GM12864 (cell line): ENCODE data around the gene HSCB.
"Not testable (repeated sequence)": the region's sequence is repeated elsewhere in the genome, so short reads cannot be mapped to it uniquely, and the experiment has no call there.

ENCODE experiments used
- DNase-seq: peaks from one replicate; pipeline ENCODE4 v3.0.0-alpha.2; 2011; ENCODE audit warnings: low read depth
- H3K4me3 ChIP-seq: 2 replicates; pipeline ENCODE4 v1.5.1; 2011; ENCODE audit warnings: mild to moderate bottlenecking, low read depth, low read length, control low read depth
- TF ChIP-seq, protein P1 (sequence below): IDR thresholded peaks from 2 replicates; pipeline ENCODE4 v1.5.1; 2011; ENCODE audit warnings: low read depth, mild to moderate bottlenecking, moderate library complexity, low read length, control low read depth, inconsistent platforms; ENCODE audit errors: missing control alignments

HSCB gene

DNA sequence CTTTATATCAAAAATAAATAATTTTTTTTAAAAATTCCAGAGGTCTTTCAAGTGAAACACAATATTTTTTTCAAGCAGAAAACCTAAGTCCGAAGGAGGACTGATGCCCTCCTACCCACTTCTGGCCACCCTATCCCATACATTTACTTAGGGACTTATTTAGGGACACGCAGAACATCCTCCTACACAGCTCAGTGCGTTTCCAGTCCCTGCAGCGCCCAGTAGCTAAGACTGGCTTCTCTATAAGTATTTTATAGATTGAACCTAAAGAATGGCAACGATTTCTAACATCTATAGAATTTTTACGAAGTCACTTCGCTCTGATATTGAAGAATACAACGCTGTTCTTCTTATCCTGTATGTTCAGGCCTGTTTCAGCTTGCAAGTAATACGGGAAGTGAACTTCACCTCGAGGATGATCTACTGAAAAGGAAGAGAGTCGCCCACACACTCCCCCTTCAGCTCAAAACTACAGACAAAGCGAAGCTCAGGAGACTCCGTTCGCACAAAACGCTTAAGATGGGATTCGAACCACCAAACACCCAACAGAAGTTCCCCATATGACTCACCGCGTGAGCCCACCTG is 547 bp upstream of the HSCB start:
- no peak for DNase-seq
- peak overlapping the region; percentile 94 for H3K4me3 ChIP-seq
- TF ChIP-seq, protein P1, sequence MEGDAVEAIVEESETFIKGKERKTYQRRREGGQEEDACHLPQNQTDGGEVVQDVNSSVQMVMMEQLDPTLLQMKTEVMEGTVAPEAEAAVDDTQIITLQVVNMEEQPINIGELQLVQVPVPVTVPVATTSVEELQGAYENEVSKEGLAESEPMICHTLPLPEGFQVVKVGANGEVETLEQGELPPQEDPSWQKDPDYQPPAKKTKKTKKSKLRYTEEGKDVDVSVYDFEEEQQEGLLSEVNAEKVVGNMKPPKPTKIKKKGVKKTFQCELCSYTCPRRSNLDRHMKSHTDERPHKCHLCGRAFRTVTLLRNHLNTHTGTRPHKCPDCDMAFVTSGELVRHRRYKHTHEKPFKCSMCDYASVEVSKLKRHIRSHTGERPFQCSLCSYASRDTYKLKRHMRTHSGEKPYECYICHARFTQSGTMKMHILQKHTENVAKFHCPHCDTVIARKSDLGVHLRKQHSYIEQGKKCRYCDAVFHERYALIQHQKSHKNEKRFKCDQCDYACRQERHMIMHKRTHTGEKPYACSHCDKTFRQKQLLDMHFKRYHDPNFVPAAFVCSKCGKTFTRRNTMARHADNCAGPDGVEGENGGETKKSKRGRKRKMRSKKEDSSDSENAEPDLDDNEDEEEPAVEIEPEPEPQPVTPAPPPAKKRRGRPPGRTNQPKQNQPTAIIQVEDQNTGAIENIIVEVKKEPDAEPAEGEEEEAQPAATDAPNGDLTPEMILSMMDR = no peak

- TF ChIP-seq, protein P1 = no peak
- peak overlapping the region; percentile 94 for H3K4me3 ChIP-seq
- DNase-seq = no peak
These were observed 723 bp downstream of the HSCB start for GRCh38 chr22:28742562-28742962.

DNA sequence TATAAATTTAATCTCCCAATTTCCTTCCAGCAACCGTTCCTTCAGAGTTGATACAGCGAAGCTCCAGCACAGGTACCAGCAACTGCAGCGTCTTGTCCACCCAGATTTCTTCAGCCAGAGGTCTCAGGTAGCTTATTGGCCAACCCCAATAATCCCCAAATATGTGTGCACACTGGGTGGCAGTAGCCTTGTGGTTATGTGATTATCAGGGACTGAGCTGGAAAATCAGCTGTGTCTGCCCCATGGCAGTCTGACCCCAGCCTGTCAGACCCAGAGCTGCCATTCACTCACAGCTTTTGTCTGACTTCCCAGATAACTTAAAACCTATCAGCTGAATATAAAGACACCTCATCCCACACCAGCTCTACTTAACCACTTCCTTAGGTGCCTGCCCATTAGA is 2.0 kb downstream of the HSCB start:
- no peak for DNase-seq
- TF ChIP-seq, protein P1 = no peak
- no peak overlapping the region for H3K4me3 ChIP-seq

GRCh38 chr22:28750471-28750881 is 8.6 kb downstream of the HSCB start:
- DNase-seq = no peak
- no peak overlapping the region for H3K4me3 ChIP-seq
- TF ChIP-seq, protein P1 = no peak

DNA sequence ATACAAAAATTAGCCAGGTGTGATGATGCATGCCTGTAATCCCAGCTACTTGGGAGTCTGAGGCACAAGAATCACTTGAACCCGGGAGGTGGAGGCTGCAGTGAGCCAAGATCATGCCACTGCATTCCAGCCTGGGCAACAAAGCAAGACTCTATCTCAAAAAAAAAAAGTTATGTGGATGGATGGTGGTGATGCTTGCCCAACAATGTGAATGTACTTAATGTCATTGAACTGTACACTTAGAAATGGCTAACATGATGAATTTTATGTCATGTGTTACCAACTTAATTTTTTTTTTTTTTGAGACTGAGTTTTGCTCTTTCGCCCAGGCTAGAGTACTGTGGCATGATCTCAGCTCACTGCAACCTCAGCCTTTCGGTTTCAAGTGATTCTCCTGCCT is 12.7 kb downstream of the HSCB start:
- DNase-seq, H3K4me3 ChIP-seq: not testable (repeated sequence)

GRCh38 chr22:28759861-28760560 is 18.2 kb downstream of the HSCB start:
- H3K4me3 ChIP-seq = no peak overlapping the region; the same call in 1 of the 2 replicates
- no peak for DNase-seq

GRCh38 chr22:28761449-28761755 is 19.6 kb downstream of the HSCB start:
- TF ChIP-seq, protein P1 = no peak
- DNase-seq = no peak
- no peak overlapping the region for H3K4me3 ChIP-seq

More at GRCh38 chr22:28759861-28760560, 18.2 kb downstream of the HSCB start:
- TF ChIP-seq, protein P1 = no peak

DNA sequence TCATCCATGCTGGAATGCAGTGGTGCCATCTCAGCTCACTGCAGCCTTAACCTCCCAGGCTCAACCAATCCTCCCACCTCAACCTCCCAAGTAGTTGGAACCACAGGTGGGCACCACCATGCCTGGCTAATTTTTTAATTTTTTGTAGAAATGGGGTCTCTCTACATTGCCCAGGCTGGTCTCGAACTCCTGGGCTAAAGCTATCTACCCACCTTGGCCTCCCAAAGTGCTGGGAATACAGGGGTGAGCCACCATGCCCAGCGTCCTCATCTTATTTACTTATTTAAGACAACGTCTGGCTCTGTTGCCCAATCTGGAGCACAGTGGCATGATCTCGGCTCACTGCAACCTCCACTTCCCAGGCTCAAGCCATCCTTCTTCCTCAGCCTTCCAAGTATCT is 20.2 kb downstream of the HSCB start:
- DNase-seq, H3K4me3 ChIP-seq: not testable (repeated sequence)
